ENCODE measurements around the gene JAZF1. TPM values are rescaled to one million over a fixed set of nuclear protein-coding genes. Genes with fewer than 3 reads are reported as not detected.
A peak's percentile ranks its signal among the peaks of the same experiment; 100 is the strongest.

The JAZF1 gene
- total RNA-seq, 2 experiments from 2014 or later = 3.3 to 4.0 TPM

GRCh38 chr7:28096713-28097112 is 83.9 kb downstream of the JAZF1 start:
- POLR2A ChIA-PET = interaction anchor here (0.7 kb wide), 1 partner anchor 174 kb away, joined by 3 read pairs; no protein-coding TSS in a partner anchor
- intact Hi-C loops (cut with micrococcal nuclease) = no loop called here

GRCh38 chr7:28095231-28095630 is 85.4 kb downstream of the JAZF1 start:
- POLR2A ChIA-PET = no interaction called here
- intact Hi-C loops (cut with micrococcal nuclease) = no loop called here
- H3K27me3 Mint-ChIP-seq = no peaks in the 10 kb centered on the region
- no peak overlapping the region for H3K27ac Mint-ChIP-seq
- peaks cover 9% of the 10 kb centered on the region for H3K4me1 Mint-ChIP-seq (ENCODE audit: low read depth)
- TF ChIP-seq CTCF (IDR thresholded peaks at IDR 0.05) = no peak
- CTCF ChIA-PET = interaction anchor here (1.4 to 6.3 kb wide), 9 partner anchors 10 to 899 kb away, joined by 3 to 78 read pairs (median 15); no protein-coding TSS in a partner anchor
- DNase-seq = no peak
- no peaks in the 10 kb centered on the region for H3K9me3 Mint-ChIP-seq
- no peak overlapping the region for H3K4me3 Mint-ChIP-seq
- H3K36me3 Mint-ChIP-seq (ENCODE audit: low read depth) = peaks cover 1% of the 10 kb centered on the region
- no peak for ATAC-seq

More at GRCh38 chr7:28096713-28097112, 83.9 kb downstream of the JAZF1 start:
- peak; percentile 95 for TF ChIP-seq CTCF (IDR thresholded peaks at IDR 0.05)
- Mint-ChIP-seq H3K4me3 (no peak overlapping the region), H3K36me3 (ENCODE audit: low read depth) (peaks cover 1% of the 10 kb centered on the region), H3K9me3 (no peaks in the 10 kb centered on the region), H3K27ac (no peak overlapping the region), H3K27me3 (no peaks in the 10 kb centered on the region), H3K4me1 (ENCODE audit: low read depth) (peaks cover 9% of the 10 kb centered on the region)
- DNase-seq (peak; percentile 48), ATAC-seq (peak; percentile 73)
- CTCF ChIA-PET = interaction anchor here (0.6 to 6.3 kb wide), 43 partner anchors 9 to 901 kb away, joined by 3 to 78 read pairs (median 4); no protein-coding TSS in a partner anchor

- peak; percentile 85 for DNase-seq
- Mint-ChIP-seq H3K4me3 (no peak overlapping the region), H3K4me1 (ENCODE audit: low read depth) (peaks cover 18% of the 10 kb centered on the region), H3K27ac (no peak overlapping the region), H3K27me3 (no peaks in the 10 kb centered on the region), H3K36me3 (ENCODE audit: low read depth) (peaks cover 1% of the 10 kb centered on the region), H3K9me3 (no peaks in the 10 kb centered on the region)
- peak; percentile 75 for TF ChIP-seq CTCF (IDR thresholded peaks at IDR 0.05)
- ChIA-PET POLR2A (interaction anchor here (0.9 to 1.1 kb wide), 2 partner anchors 9 to 14 kb away, joined by 3 to 4 read pairs; no protein-coding TSS in a partner anchor), CTCF (interaction anchor here (0.6 to 6.3 kb wide), 26 partner anchors 8 to 895 kb away, joined by 3 to 78 read pairs (median 4); no protein-coding TSS in a partner anchor)
- intact Hi-C loops (cut with micrococcal nuclease) = no loop called here
- ATAC-seq = no peak
Observed at GRCh38 chr7:28093623-28094232, 86.9 kb downstream of the JAZF1 start.

GRCh38 chr7:28091190-28091589 is 89.4 kb downstream of the JAZF1 start:
- no peak for TF ChIP-seq CTCF (IDR thresholded peaks at IDR 0.05)
- peaks cover 12% of the 10 kb centered on the region for H3K4me1 Mint-ChIP-seq (ENCODE audit: low read depth)
- H3K27ac Mint-ChIP-seq = no peak overlapping the region
- POLR2A ChIA-PET = no interaction called here
- CTCF ChIA-PET = interaction anchor here (1.8 kb wide), 1 partner anchor 13 kb away, joined by 4 read pairs; no protein-coding TSS in a partner anchor
- no peaks in the 10 kb centered on the region for H3K27me3 Mint-ChIP-seq
- intact Hi-C loops (cut with micrococcal nuclease) = no loop called here
- peaks cover 1% of the 10 kb centered on the region for H3K36me3 Mint-ChIP-seq (ENCODE audit: low read depth)
- ATAC-seq (no peak), DNase-seq (no peak)
- no peaks in the 10 kb centered on the region for H3K9me3 Mint-ChIP-seq
- no peak overlapping the region for H3K4me3 Mint-ChIP-seq

All from activated CD8-positive, alpha-beta T cell treated with anti-CD3 and anti-CD28 coated beads for 36 hours (primary cell).